GM18511 (cell line): ENCODE data around the gene KLF13.
A peak's percentile ranks its signal among the peaks of the same experiment; 100 is the strongest.

Experiments used
- ATAC-seq: cut with Tn5 transposase; IDR thresholded peaks from one replicate; pipeline ENCODE4 v1.9.1; 2021; ENCODE audit warnings: mild to moderate bottlenecking, moderate library complexity; ENCODE audit not compliant: unreplicated experiment

Gene KLF13

GRCh38 chr15:31360843-31361763 lies 34.5 kb downstream of the KLF13 start:
- ATAC-seq = peak; percentile 72

GRCh38 chr15:31361764-31362515 lies 35.3 kb downstream of the KLF13 start:
- no peak for ATAC-seq

DNA sequence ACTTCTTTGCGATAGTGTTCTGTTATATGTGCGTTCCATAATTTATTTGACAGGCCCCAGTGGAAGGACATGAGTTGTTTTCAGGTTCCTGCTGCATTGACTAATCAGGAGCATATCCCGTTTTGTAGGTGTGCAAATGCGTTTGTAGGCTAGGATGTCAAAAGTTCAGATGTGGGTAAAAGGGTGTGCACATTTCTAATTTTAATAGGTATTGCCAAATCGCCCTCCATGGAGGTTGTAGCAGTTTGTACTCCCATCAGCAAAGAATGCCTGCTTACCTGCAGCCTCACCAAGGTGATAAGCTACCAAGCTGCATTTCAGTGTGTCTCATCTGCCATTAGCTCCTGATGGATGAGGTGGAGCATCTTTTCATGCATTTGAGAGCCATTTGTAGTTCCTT lies 36.3 kb downstream of the KLF13 start:
- no peak for ATAC-seq

DNA sequence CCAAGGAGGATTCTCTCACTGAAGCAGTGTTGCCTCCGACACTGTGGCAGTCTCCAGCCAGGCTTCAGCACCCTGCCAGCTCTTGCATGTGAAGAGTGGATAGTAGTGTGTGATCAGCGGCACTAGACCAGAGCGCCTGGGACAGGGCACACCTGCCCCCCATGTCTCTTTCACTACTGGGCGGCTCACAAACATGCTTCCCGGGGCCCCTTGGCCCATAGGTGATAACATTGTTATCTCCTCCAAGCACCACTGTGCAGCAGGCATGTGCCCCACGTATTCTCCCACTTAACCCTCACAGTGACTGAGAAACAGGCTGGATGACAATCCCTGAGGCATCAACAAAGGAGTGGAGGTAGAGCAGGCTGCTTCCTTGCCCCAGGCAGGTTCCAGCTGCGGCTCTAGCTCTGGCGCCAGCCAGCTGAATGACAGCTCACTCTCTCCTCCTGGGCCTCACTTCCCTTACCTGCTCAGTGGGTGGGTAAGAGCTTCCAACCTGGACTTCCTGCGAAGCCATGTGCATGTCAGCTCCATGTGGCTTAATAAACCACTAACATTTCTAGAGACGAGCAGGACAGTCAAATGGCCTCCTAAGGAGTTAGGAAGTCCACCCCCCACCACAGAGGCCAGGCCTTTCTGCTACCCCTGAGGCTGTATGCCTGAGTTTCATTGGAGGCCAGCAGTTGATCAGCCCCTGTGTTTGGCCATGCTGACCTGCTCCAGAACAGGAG lies 37.8 kb downstream of the KLF13 start:
- no peak for ATAC-seq

- no peak for ATAC-seq
Measured at GRCh38 chr15:31365032-31365654, 38.5 kb downstream of the KLF13 start.

DNA sequence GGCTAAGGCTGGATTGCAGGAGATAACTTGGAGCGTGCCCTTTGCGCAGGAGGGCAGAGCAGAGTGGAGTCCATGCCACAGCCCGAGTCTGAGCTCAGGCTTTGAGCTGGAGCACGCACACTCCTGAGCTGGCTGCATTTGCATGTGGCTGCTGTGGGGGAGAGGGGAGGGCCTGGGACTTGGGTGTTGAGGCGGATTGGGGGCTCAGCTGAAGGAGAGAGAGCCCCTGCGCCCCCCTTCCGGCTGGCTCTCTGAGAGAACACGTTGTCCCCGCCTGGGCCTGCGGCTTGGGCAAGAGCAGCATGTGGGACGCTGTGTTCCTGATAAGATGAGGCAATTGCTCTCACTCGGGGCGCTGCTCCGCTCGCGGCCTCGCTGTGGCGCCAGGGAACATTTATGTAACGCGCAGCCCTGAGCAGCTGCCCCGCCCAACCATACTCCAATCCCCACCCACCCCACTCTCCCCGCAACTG lies 39.1 kb downstream of the KLF13 start:
- ATAC-seq = peak; percentile 59

- no peak for ATAC-seq
Measured at GRCh38 chr15:31366169-31366734, 39.6 kb downstream of the KLF13 start.

- ATAC-seq = peak; percentile 9
Measured at GRCh38 chr15:31367021-31367729, 40.5 kb downstream of the KLF13 start.

DNA sequence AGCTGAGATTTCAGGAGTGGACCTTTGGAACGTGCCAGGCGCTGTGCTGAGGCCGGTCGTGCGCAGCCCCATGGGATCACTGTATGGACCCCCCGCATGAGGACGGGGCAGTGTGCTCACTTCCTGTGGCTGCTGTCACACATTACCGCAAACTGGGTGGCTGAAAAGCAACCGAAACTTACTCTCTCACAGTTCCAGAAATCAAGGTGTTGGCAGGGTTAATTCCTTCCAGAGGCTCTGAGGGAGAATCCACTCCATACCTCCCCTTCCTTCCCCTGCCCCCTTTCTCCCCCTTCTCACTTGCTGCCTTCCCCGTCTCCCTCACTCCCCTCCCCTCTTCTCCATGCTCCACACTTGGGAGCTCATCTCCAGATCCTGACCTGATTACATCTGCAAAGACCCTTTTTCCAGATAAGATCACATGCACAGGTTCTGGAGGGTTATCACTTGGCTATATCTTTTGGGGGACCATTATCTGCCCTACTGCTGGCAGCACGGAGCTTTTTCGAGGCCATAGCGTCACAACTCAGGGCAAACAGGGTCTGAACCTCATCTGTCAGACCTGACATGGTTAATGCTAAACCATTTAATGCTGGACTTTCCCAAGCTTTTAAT lies 41.2 kb downstream of the KLF13 start:
- peak; percentile 63 for ATAC-seq

DNA sequence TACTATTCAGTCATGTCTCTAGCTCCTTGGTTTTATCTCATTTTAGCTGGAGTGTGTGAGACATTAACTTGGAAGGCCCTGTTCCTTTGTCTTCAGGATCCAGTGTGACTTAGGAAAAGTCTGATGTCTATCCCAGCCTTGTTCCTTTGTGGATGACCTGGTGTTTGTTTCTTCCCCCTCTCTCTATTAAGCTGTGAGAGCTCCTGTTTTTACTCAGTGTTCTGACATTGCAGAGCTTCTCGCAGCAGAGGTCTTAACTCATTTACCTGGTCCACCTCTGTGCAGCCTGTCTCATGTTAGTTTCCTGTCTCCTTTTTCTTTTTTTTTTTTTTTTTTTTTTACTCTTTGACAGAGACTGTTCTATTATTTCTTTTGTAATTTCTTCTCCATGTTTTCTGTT lies 43.1 kb downstream of the KLF13 start:
- ATAC-seq = no peak

- no peak for ATAC-seq
Measured at GRCh38 chr15:31371520-31372240, 45.0 kb downstream of the KLF13 start.

- no peak for ATAC-seq
Measured at GRCh38 chr15:31372635-31373091, 46.0 kb downstream of the KLF13 start.

GRCh38 chr15:31373096-31373865 lies 46.6 kb downstream of the KLF13 start:
- ATAC-seq = no peak

DNA sequence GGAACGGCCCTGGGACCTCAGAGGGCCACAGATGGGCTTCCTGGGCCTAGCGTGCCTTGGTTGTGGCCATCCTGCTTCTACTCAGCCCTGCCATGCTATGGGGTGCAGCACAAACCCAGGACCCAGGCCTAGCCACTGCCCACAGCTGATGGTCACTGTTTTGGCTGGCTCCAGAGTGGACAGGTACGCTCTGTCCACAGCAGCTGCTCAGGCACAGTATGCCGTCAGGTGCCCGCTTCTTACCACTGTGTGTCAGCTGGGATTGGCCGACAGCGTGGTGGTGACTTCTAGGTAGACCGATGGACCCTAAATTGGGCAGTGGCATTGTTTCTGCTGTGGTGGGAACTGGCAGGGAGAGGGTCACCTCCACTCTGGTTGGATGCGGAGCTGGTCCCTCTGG lies 47.3 kb downstream of the KLF13 start:
- no peak for ATAC-seq

DNA sequence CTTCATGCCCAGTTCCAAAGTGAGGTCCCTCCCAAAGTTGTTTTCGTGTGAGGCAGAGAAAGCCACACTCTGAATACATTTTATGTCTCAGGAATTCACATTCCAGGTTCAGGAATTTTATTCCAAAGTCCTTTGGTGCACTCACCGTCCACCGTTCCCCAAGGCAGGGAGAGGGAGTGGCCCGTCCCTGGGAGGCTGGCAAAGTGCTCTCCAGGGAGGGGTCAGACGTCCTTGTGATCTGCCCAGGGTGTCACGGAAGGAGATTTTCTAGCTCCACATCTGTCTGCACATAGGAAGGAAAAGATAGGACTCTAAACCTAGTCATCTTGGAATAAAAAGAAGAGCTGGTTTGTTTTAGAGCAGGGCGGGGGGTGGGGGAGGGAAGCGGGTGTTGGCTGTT lies 47.9 kb downstream of the KLF13 start:
- ATAC-seq = no peak

DNA sequence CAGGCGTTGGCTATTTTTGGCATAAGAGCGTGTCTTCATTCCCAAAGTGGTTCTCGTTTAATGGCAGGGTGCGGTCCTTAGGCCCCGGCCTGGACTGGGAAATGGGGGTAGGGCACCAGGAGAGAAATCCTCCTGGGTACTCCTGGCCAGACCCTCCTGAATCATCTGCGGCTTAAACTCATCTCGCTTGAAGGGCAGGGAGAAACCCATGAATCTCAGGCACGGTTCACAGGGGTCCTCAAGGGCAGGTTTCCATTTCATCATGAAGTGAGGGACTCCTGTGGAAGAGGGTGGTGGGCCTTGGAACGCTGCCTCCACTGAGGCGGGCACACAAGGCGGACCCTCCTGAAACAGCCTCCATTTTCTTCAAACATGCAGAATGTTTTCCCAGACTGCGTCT lies 48.4 kb downstream of the KLF13 start:
- no peak for ATAC-seq

GRCh38 chr15:31375772-31376171 lies 49.1 kb downstream of the KLF13 start:
- no peak for ATAC-seq

GRCh38 chr15:31376511-31376910 lies 49.9 kb downstream of the KLF13 start:
- no peak for ATAC-seq
